Measurements from ENCODE around the gene PORCN. TPM values are rescaled to one million over a fixed set of nuclear protein-coding genes. Genes with fewer than 3 reads are reported as not detected.

PORCN gene
- total RNA-seq, 1 experiment from 2014 or later: 16.4 TPM

DNA sequence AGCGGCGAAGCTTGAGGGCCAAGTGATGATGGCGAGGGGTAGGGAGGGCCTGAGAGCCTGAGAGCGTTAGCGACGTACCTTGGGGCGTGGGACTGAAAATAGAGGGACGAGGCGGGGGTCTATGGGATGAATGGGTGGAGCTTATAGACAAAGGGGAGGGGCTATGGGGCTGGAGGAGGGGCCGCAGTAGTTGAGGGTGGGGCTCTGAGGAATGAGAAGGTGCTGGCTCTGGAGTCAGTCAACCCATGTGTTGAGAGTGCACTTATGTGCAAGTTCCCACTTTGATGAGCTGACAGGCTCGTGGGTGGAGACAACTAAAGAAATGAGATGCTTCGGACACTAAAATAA, 31.2 kb downstream of the PORCN start (continued):
- TF ChIP-seq MXD4 (CRISPR knock-in tag; IDR thresholded peaks at IDR 0.05; ENCODE audit: borderline replicate concordance) (no peak), RORB (CRISPR knock-in tag; IDR thresholded peaks at IDR 0.05) (no peak), JUN (CRISPR knock-in tag; IDR thresholded peaks at IDR 0.05) (no peak), ETV6 (CRISPR knock-in tag; IDR thresholded peaks at IDR 0.05) (no peak), OVOL2 (CRISPR knock-in tag; IDR thresholded peaks at IDR 0.05; ENCODE audit: borderline replicate concordance) (no peak), ZNF263 (CRISPR knock-in tag; IDR thresholded peaks at IDR 0.05; ENCODE audit: low read depth) (no peak), EMX1 (CRISPR knock-in tag; IDR thresholded peaks at IDR 0.05) (no peak)
- TF ChIP-seq, protein P1, sequence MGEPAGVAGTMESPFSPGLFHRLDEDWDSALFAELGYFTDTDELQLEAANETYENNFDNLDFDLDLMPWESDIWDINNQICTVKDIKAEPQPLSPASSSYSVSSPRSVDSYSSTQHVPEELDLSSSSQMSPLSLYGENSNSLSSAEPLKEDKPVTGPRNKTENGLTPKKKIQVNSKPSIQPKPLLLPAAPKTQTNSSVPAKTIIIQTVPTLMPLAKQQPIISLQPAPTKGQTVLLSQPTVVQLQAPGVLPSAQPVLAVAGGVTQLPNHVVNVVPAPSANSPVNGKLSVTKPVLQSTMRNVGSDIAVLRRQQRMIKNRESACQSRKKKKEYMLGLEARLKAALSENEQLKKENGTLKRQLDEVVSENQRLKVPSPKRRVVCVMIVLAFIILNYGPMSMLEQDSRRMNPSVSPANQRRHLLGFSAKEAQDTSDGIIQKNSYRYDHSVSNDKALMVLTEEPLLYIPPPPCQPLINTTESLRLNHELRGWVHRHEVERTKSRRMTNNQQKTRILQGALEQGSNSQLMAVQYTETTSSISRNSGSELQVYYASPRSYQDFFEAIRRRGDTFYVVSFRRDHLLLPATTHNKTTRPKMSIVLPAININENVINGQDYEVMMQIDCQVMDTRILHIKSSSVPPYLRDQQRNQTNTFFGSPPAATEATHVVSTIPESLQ (CRISPR knock-in tag; IDR thresholded peaks at IDR 0.05): no peak
- TF ChIP-seq, protein P2, sequence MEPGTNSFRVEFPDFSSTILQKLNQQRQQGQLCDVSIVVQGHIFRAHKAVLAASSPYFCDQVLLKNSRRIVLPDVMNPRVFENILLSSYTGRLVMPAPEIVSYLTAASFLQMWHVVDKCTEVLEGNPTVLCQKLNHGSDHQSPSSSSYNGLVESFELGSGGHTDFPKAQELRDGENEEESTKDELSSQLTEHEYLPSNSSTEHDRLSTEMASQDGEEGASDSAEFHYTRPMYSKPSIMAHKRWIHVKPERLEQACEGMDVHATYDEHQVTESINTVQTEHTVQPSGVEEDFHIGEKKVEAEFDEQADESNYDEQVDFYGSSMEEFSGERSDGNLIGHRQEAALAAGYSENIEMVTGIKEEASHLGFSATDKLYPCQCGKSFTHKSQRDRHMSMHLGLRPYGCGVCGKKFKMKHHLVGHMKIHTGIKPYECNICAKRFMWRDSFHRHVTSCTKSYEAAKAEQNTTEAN (CRISPR knock-in tag; IDR thresholded peaks at IDR 0.05): no peak
- TF ChIP-seq, protein P3, sequence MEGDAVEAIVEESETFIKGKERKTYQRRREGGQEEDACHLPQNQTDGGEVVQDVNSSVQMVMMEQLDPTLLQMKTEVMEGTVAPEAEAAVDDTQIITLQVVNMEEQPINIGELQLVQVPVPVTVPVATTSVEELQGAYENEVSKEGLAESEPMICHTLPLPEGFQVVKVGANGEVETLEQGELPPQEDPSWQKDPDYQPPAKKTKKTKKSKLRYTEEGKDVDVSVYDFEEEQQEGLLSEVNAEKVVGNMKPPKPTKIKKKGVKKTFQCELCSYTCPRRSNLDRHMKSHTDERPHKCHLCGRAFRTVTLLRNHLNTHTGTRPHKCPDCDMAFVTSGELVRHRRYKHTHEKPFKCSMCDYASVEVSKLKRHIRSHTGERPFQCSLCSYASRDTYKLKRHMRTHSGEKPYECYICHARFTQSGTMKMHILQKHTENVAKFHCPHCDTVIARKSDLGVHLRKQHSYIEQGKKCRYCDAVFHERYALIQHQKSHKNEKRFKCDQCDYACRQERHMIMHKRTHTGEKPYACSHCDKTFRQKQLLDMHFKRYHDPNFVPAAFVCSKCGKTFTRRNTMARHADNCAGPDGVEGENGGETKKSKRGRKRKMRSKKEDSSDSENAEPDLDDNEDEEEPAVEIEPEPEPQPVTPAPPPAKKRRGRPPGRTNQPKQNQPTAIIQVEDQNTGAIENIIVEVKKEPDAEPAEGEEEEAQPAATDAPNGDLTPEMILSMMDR (IDR thresholded peaks at IDR 0.05): no peak

DNA sequence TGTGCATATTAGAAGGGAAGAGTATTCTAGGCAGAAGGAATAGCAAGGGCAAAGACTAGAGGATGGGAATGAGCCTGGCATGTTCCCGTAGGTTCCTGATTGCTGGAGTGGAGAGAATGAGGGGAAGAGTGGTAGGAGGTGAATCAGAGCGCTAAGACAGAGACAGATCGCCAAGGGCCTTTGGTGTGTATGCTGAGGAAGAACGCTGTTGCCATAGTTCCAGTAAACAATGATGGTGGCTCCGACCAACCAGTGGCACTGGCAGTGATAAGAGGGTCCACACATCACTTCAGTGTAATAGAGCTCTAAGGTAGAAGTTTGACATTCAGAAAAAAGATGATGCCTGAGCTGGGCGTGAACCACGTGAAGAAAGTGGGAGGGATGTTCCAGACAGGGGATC, 31.7 kb downstream of the PORCN start:
- POLR2A ChIA-PET: no interaction called here
- no peaks in the 10 kb centered on the region for H3K27me3 Mint-ChIP-seq (ENCODE audit: low read depth)
- CTCF ChIA-PET: interaction anchor here (0.8 to 1.2 kb wide), 2 partner anchors 8 to 18 kb away, joined by 3 to 4 read pairs; no protein-coding TSS in a partner anchor
- H3K27ac Mint-ChIP-seq: peak overlapping the region; percentile 90
- peaks cover 7% of the 10 kb centered on the region for H3K4me1 Mint-ChIP-seq
- H3K36me3 Mint-ChIP-seq: peaks cover 5% of the 10 kb centered on the region
- DNase-seq (ENCODE audit: low spot score) (no peak), ATAC-seq (no peak)
- TF ChIP-seq, protein P4, sequence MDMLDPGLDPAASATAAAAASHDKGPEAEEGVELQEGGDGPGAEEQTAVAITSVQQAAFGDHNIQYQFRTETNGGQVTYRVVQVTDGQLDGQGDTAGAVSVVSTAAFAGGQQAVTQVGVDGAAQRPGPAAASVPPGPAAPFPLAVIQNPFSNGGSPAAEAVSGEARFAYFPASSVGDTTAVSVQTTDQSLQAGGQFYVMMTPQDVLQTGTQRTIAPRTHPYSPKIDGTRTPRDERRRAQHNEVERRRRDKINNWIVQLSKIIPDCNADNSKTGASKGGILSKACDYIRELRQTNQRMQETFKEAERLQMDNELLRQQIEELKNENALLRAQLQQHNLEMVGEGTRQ (CRISPR knock-in tag; IDR thresholded peaks at IDR 0.05): no peak
- TF ChIP-seq CREB1 (CRISPR knock-in tag; IDR thresholded peaks at IDR 0.05): no peak
- TF ChIP-seq MYBL2 (CRISPR knock-in tag; IDR thresholded peaks at IDR 0.05): no peak
- TF ChIP-seq, protein P5, sequence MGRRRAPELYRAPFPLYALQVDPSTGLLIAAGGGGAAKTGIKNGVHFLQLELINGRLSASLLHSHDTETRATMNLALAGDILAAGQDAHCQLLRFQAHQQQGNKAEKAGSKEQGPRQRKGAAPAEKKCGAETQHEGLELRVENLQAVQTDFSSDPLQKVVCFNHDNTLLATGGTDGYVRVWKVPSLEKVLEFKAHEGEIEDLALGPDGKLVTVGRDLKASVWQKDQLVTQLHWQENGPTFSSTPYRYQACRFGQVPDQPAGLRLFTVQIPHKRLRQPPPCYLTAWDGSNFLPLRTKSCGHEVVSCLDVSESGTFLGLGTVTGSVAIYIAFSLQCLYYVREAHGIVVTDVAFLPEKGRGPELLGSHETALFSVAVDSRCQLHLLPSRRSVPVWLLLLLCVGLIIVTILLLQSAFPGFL (CRISPR knock-in tag; IDR thresholded peaks at IDR 0.05; ENCODE audit: borderline replicate concordance): no peak
- TF ChIP-seq TP53 (CRISPR knock-in tag; IDR thresholded peaks at IDR 0.05): no peak
- TF ChIP-seq, protein P6, sequence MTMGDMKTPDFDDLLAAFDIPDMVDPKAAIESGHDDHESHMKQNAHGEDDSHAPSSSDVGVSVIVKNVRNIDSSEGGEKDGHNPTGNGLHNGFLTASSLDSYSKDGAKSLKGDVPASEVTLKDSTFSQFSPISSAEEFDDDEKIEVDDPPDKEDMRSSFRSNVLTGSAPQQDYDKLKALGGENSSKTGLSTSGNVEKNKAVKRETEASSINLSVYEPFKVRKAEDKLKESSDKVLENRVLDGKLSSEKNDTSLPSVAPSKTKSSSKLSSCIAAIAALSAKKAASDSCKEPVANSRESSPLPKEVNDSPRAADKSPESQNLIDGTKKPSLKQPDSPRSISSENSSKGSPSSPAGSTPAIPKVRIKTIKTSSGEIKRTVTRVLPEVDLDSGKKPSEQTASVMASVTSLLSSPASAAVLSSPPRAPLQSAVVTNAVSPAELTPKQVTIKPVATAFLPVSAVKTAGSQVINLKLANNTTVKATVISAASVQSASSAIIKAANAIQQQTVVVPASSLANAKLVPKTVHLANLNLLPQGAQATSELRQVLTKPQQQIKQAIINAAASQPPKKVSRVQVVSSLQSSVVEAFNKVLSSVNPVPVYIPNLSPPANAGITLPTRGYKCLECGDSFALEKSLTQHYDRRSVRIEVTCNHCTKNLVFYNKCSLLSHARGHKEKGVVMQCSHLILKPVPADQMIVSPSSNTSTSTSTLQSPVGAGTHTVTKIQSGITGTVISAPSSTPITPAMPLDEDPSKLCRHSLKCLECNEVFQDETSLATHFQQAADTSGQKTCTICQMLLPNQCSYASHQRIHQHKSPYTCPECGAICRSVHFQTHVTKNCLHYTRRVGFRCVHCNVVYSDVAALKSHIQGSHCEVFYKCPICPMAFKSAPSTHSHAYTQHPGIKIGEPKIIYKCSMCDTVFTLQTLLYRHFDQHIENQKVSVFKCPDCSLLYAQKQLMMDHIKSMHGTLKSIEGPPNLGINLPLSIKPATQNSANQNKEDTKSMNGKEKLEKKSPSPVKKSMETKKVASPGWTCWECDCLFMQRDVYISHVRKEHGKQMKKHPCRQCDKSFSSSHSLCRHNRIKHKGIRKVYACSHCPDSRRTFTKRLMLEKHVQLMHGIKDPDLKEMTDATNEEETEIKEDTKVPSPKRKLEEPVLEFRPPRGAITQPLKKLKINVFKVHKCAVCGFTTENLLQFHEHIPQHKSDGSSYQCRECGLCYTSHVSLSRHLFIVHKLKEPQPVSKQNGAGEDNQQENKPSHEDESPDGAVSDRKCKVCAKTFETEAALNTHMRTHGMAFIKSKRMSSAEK (CRISPR knock-in tag; IDR thresholded peaks at IDR 0.05; ENCODE audit: borderline replicate concordance): no peak
- no peak for TF ChIP-seq RELA (CRISPR knock-in tag; IDR thresholded peaks at IDR 0.05; ENCODE audit: borderline replicate concordance)
- H3K4me3 Mint-ChIP-seq: peak overlapping the region; percentile 84
- no peaks in the 10 kb centered on the region for H3K9me3 Mint-ChIP-seq

All from WTC11 (cell line).